ENCODE data around the gene BTBD1.

DNA sequence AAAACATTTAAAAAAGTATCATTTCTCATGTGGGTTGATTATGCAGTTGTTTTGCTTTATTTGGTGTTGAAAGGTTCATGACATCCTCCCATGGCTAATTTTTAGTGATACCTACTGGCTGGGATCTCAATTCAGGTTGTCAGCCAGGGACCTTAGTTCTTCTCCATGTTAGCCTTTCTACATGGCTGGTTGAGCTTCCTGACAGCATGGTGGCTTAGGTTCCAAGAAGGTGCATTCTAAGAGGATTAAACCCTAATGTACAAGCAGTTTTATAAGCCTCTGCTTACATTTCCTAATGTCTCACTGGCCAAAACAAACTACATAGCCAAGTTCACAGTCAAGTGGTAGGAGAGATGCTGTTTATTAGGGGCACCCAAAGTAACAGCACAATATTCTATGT lies 31.0 kb upstream of the BTBD1 start:
- TF ChIP-seq, protein P1, sequence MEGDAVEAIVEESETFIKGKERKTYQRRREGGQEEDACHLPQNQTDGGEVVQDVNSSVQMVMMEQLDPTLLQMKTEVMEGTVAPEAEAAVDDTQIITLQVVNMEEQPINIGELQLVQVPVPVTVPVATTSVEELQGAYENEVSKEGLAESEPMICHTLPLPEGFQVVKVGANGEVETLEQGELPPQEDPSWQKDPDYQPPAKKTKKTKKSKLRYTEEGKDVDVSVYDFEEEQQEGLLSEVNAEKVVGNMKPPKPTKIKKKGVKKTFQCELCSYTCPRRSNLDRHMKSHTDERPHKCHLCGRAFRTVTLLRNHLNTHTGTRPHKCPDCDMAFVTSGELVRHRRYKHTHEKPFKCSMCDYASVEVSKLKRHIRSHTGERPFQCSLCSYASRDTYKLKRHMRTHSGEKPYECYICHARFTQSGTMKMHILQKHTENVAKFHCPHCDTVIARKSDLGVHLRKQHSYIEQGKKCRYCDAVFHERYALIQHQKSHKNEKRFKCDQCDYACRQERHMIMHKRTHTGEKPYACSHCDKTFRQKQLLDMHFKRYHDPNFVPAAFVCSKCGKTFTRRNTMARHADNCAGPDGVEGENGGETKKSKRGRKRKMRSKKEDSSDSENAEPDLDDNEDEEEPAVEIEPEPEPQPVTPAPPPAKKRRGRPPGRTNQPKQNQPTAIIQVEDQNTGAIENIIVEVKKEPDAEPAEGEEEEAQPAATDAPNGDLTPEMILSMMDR (conservative IDR thresholded peaks at IDR 0.05; ENCODE audit: low read depth, low read length): no peak
- TF ChIP-seq EZH2 (IDR thresholded peaks at IDR 0.05; ENCODE audit: low read length, unreplicated experiment) (no peak), EZH2phosphoT487 (IDR thresholded peaks at IDR 0.05; ENCODE audit: borderline replicate concordance, low read length) (no peak)
